HG02642 (cell line): ENCODE measurements around the gene CCL16.

Experiments used
- ATAC-seq: cut with Tn5 transposase; IDR thresholded peaks from one replicate; pipeline ENCODE4 v1.9.1; 2021; ENCODE audit warnings: mild to moderate bottlenecking; ENCODE audit not compliant: unreplicated experiment, poor library complexity

The CCL16 gene

GRCh38 chr17:35988164-35988563 lies 6.9 kb upstream of the CCL16 start:
- ATAC-seq, result no peak

DNA sequence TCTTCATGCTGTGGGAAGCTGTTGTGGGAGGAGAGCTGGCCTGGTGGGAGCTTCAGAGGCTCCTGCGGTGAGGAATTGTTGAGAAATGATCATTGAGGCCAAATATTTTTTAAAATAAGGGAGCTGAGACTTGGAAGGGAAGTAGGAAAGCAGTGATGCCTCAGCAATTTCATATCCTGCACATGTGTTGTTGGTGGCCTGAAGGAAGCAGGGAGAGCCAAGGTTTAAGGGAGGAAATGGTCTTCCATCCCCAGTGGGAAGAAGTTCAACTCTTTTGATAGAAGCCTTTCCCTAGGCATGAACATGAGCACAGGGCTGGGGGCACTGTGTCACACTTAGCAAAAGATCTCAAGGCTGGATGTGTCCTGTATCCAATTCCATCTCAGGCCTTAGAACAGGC lies 5.3 kb upstream of the CCL16 start, which contains the start of gene CCL14:
CCL14 (minus strand) TSS at position 87 of the 400 bp plus-strand sequence; CDS start at position 7, 80 bp downstream.
- no peak for ATAC-seq

DNA sequence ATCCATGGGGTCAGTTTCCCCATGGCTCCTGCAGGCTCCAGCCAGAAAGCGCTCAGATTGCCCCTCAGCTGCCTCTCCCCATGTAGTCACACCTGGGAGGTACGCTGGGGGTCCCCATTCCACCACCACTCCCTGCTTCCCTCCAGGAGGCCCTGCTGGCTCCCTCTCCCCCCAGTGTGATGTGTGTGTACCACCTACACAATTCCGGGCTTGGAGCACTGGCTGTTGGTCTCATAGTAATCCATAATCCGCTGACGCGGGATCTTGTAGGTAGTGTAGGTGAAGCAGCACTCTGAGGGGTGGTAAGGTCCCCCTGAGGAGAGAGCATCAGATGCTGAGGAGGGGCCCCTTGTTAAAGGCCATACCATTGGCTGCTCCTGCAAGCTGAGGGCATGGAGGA lies 2.8 kb upstream of the CCL16 start:
- ATAC-seq, result no peak

- no peak for ATAC-seq
Observed at GRCh38 chr17:35982409-35983191, 1.3 kb upstream of the CCL16 start.

DNA sequence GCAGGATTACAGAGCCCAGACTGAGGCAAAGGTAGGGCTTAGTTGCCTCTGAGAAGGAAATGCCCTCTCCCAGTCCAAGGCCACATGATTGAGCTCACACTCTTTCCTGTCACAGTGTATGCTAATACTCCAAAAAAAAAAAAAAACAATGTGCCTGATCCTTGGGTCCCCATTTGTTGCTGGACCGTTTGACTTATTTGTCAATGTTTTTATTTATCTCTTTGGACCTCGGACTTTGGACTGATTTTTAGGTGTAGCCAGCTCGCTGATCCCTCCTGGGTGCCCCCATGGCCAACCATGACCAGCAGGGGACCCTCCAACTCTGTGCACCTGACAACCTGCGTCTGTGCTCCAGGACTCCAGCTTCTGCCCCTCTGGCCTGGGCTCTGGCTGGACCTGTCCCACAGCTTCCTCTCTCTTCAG lies 622 bp upstream of the CCL16 start:
- no peak for ATAC-seq

- no peak for ATAC-seq
Observed at GRCh38 chr17:35978346-35978745, 3.0 kb downstream of the CCL16 start.

DNA sequence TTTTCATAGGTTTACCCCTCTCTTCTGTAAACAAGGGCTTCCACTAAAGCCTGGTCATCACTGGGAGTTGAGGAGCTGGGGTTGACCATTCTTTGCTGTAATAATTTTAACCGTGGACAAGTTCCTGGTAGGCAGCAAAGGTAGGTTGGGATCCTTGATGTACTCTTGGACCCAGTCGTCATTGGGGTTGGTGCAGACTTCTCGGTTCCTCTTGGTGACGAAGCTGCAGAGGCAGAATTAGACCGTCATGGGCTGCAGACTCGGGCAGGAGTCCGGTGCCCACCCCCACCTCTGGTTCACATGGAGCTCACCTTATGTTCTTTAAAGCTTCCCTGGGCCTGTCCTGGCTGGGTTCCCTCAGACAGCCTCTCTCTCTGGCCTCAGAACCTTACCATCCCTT lies 3.8 kb downstream of the CCL16 start:
- no peak for ATAC-seq

GRCh38 chr17:35973333-35974260 lies 7.7 kb downstream of the CCL16 start:
- ATAC-seq, result no peak

DNA sequence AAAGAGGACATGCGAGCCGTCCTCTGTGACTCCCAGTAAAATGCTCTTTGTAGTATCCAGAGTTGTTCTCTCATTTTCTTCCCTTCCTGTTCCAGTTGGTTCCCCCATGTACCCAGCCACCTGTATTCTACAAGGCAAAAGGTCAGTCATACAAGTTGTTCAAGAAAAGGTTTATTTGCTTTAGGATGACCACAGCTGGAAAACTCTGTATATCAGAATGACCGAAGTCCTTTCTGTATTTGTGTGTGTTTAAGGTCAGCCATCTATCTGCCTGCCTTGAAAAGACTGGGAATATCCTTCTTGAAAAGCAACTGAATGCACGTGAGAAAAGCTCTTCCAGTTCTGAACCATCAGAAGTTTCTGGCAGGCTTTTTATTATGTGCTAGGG lies 8.4 kb downstream of the CCL16 start:
- ATAC-seq, result no peak

- ATAC-seq, result no peak
Observed at GRCh38 chr17:35972535-35972934, 8.8 kb downstream of the CCL16 start.

DNA sequence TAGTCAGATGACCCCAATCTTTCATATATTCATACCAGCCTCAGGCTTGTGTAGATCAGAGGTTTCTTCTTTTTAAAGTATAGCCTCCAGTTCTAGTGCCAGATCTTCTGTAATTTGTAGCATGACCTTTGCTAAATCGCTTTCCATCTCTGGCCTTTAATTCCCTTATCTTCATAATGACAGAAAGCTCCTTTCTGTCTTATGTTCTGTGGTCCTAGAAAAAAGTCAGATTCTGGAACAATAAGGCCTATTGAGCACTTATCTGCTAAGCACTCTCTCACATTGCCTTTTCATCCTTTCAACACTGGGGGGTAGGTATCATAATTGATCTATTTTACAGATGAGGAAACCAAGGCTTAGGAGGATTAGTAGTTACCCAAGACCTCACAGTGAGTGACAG lies 9.2 kb downstream of the CCL16 start:
- ATAC-seq, result no peak

- ATAC-seq, result no peak
Observed at GRCh38 chr17:35969558-35970380, 11.5 kb downstream of the CCL16 start.

DNA sequence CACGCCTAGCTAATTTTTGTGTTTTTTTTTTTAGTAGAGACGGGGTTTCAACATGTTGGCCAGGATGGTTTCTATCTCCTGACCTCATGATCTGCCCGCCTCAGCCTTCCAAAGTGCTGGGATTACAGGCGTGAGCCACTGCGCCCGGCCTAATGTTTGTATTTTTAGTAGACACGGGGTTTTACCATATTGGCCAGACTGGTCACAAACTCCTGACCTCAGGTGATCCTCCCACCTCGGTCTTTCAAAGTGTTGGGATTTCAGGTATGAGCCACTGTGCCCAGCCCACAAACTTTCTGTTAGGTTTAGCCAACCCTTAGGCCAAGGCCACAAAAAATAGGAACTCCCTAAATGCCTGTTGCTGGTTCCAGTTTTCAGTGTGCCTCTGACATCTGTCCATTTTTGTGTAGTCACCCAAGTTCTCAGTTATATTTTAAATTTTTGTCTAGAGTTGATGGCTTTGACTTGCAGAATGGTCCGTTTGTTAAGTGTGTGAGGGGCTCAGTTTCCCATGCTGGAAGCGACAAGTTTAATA lies 12.7 kb downstream of the CCL16 start:
- no peak for ATAC-seq

- ATAC-seq, result no peak
Observed at GRCh38 chr17:35965272-35965671, 16.0 kb downstream of the CCL16 start.

DNA sequence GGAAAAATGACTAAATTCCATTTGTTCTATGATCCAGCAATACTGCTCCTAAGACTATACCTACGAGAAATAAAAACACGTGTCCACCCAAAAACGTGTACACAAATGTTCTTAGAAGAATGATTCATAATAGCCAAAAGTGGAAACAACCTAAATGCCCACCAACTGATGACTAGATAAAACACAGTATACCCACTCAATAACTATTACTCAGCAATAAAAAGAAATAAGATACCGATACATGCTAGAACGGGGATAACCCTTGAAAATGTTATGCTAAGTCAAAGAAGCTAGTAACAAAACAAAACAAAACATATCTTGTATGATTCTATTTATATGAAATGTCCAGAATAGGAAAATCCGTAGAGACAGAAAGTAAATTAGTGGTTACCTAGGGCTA lies 17.6 kb downstream of the CCL16 start:
- ATAC-seq, result no peak

GRCh38 chr17:35953720-35954119 lies 27.6 kb downstream of the CCL16 start:
- ATAC-seq, result no peak

DNA sequence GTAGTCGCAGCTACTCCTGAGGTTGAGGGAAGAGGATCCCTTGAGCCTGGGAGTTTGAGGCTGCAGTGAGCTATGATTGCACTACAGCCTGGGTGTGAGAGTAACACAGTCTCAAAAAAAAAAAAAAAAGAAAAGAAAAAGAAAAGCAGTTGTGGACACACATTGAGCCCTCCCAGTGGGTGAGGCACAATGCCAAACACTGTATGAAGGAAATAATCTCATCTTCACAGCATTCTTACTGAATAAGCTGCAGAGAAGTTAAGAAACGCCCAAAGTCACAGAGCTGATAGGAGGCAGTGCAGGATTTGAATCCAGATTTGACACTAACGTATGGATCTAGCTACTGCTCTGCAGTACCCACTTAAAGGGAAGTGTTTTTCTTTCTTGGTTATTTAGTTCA lies 31.9 kb downstream of the CCL16 start:
- ATAC-seq, result no peak

GRCh38 chr17:35948092-35948491 lies 33.2 kb downstream of the CCL16 start:
- no peak for ATAC-seq

GRCh38 chr17:35947156-35947585 lies 34.1 kb downstream of the CCL16 start:
- ATAC-seq, result no peak

GRCh38 chr17:35944151-35944550 lies 37.1 kb downstream of the CCL16 start:
- no peak for ATAC-seq
